NCI-H2227 (cell line): Measurements from ENCODE around the gene EML3.

Experiments
- DNase-seq: peaks from one replicate; lab custom pipeline; 2025; ENCODE audit not compliant: unreplicated experiment; lab: John Stamatoyannopoulos, UW

Gene EML3

DNA sequence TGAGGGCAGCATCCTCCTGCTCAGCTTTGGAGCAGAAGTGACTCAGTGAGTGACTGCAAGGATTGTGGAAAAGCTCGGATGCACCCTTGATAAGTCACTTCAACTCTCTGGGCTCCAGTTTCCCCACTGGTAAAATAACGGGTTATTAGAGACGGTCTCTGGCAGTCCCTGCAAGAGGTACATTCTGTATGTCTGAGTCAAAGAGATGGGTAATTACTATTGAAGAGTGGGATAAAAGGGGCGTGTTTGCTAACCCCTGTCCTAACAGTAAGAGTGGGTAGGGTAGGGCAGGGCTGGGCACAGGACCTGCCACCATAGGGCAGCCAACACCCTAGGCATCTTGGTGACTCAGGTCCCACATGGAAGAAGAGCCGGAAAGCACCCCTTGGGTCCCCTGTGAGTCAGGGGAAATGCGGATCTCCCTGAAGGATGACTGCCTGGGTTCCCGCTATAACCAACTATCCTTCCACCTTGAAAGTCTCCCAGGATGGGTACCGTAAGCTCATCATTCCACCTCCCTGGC is 58.7 kb downstream of the EML3 start:
- peak; percentile 62 for DNase-seq

GRCh38 chr11:62553080-62553838 is 59.3 kb downstream of the EML3 start:
- DNase-seq = peak; percentile 77

DNA sequence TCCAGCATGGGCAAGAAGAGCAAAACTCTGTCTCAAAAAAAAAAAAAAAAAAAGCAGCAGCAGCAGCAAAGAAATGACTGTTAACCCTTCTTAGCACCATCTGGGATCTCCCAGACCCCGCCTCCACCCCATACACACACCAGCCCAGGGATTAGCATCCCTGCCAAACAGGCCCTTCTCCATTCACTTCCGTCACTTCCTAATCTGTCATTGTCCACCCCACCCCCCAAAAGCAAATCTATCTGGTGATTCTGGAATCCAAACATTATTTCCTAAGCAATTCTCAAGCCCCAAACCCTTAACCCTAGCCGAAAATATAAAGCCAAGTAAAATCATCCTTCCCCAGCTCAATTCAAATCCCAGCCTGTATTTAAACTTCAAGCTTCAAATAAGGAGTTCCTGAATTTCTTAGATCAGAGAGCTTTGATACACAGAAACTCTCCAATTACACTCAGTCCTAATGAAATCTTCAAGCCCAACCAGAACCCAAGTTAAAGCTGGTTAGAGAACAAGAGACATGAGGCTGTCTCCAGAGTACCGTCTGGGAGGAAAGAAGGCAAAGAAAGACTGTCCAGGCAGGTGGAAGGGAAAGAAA is 60.0 kb downstream of the EML3 start:
- DNase-seq = peak; percentile 33
